H1 (cell line): ENCODE results near the gene GPC6. TPM values are rescaled to one million over a fixed set of nuclear protein-coding genes. Genes with fewer than 3 reads are reported as not detected.

Source experiments
- CTCF ChIA-PET: fragments of 300-600 bp; sonication (Branson Sonifier 250); formaldehyde crosslinking; loops from one replicate; lab custom pipeline; 2021; ENCODE audit not compliant: partially characterized antibody; lab: Charles Lee
- POLR2A ChIA-PET: fragments of 300-600 bp; sonication (Branson Sonifier 250); formaldehyde crosslinking; loops from one replicate; lab custom pipeline; 2021; ENCODE audit warnings: inconsistent platforms; ENCODE audit not compliant: partially characterized antibody; lab: Charles Lee
- DNase-seq, 2 experiments: peaks; one replicate each; pipeline versions ENCODE4 v3.0.0 to v3.0.0-alpha.2; 2010 to 2022; ENCODE audit warnings: low spot score in 2 of 2, low read depth in 1 of 2, mixed read lengths in 1 of 2
- FAIRE-seq: peaks from 2 replicates; lab custom pipeline; 2011; peaks lifted over from hg19 to GRCh38; lab: Jason Lieb, UNC
- H2AFZ ChIP-seq: 2 replicates; pipeline ENCODE4 v1.8.1; 2012; ENCODE audit warnings: low read length, inconsistent platforms
- H2AK5ac ChIP-seq: 2 replicates; pipeline ENCODE4 v1.6.1; 2013; ENCODE audit warnings: low read depth, low read length
- H2BK120ac ChIP-seq: replicated peaks from 2 replicates; pipeline ENCODE3; 2013; ENCODE audit warnings: low read depth, low read length, inconsistent platforms
- H2BK12ac ChIP-seq: 2 replicates; pipeline ENCODE4 v1.6.1; 2013; ENCODE audit warnings: low read depth, low read length
- H2BK15ac ChIP-seq: 2 replicates; pipeline ENCODE4 v1.6.1; 2013; ENCODE audit warnings: low read length
- H2BK20ac ChIP-seq: 2 replicates; pipeline ENCODE4 v1.6.1; 2013; ENCODE audit warnings: low read length
- H2BK5ac ChIP-seq: 2 replicates; pipeline ENCODE4 v1.6.1; 2013; ENCODE audit warnings: low read depth, low read length
- H3K14ac ChIP-seq: 2 replicates; pipeline ENCODE4 v1.6.1; 2013; ENCODE audit warnings: inconsistent platforms; ENCODE audit not compliant: insufficient read length
- H3K18ac ChIP-seq: 2 replicates; pipeline ENCODE4 v1.6.1; 2013; ENCODE audit warnings: low read length; ENCODE audit errors: extremely low read depth
- H3K23ac ChIP-seq: 2 replicates; pipeline ENCODE4 v1.6.1; 2013; ENCODE audit warnings: inconsistent platforms; ENCODE audit not compliant: insufficient read length
- H3K23me2 ChIP-seq: 2 replicates; pipeline ENCODE4 v1.6.1; 2013; ENCODE audit warnings: low read depth, low read length
- H3K27ac ChIP-seq: 2 replicates; pipeline ENCODE4 v1.6.1; 2011; ENCODE audit warnings: low read depth, low read length, inconsistent platforms
- H3K27me3 ChIP-seq, 4 experiments: replicated peaks in 1 of 4; 1 replicate in 1 of 4; 2 replicates in 3 of 4; pipeline versions ENCODE4 v1.6.1 to v1.8.1; 2011 to 2013; ENCODE audit warnings: low read length in 3 of 4, mild to moderate bottlenecking in 3 of 4, inconsistent platforms in 2 of 4, mixed read lengths in 2 of 4, moderate library complexity in 1 of 4; ENCODE audit not compliant: control insufficient read depth in 3 of 4, insufficient read depth in 3 of 4; ENCODE audit errors: extremely low read depth in 1 of 4
- H3K36me3 ChIP-seq, 4 experiments: 2 replicates each; pipeline versions ENCODE4 v1.6.1 to v1.8.1; 2011 to 2013; ENCODE audit warnings: mild to moderate bottlenecking in 4 of 4, low read length in 3 of 4, moderate library complexity in 2 of 4, control low read depth in 1 of 4, inconsistent platforms in 1 of 4; ENCODE audit not compliant: insufficient read depth in 4 of 4, control insufficient read depth in 2 of 4
- H3K4ac ChIP-seq: replicated peaks from 2 replicates; pipeline ENCODE3; 2013; ENCODE audit warnings: low read length, low read depth, mixed read lengths, inconsistent platforms; ENCODE audit not compliant: insufficient read length
- H3K4me1 ChIP-seq, 4 experiments: replicated peaks in 1 of 4; 1 replicate in 1 of 4; 2 replicates in 3 of 4; pipeline versions ENCODE4 v1.6.1 to v1.8.1; 2011 to 2013; ENCODE audit warnings: low read length in 3 of 4, inconsistent platforms in 2 of 4, mixed read lengths in 1 of 4; ENCODE audit not compliant: insufficient read depth in 4 of 4, control insufficient read depth in 3 of 4
- H3K4me2 ChIP-seq, 2 experiments: 2 replicates each; pipeline versions ENCODE4 v1.6.1 to v1.8.1; 2011 to 2013; ENCODE audit warnings: low read depth in 2 of 2, low read length in 2 of 2, control low read depth in 1 of 2, inconsistent platforms in 1 of 2, mild to moderate bottlenecking in 1 of 2; ENCODE audit not compliant: insufficient read depth in 1 of 2
- H3K4me3 ChIP-seq, 4 experiments: fragments of 200-600, 300-600 bp in 1 of 4; sonication (generic), shearing (Covaris generic), sonication (Bioruptor Twin) in 1 of 4; 2 replicates each; pipeline versions ENCODE4 v1.5.1 to v1.8.1; 2011 to 2016; ENCODE audit warnings: low read length in 4 of 4, low read depth in 3 of 4, control low read depth in 2 of 4, inconsistent platforms in 2 of 4, mild to moderate bottlenecking in 2 of 4, mixed read lengths in 1 of 4, moderate library complexity in 1 of 4; ENCODE audit not compliant: insufficient read depth in 2 of 4; ENCODE audit errors: extremely low read depth in 1 of 4
- H3K56ac ChIP-seq: replicated peaks from 2 replicates; pipeline ENCODE3; 2013; ENCODE audit warnings: low read depth, mild to moderate bottlenecking, mixed read lengths, low read length, inconsistent platforms; ENCODE audit not compliant: insufficient read length
- H3K79me1 ChIP-seq: 2 replicates; pipeline ENCODE4 v1.6.1; 2013; ENCODE audit warnings: low read depth, low read length, control low read depth
- H3K79me2 ChIP-seq, 2 experiments: 2 replicates each; pipeline versions ENCODE4 v1.6.1 to v1.8.1; 2012 to 2013; ENCODE audit warnings: low read length in 2 of 2, mild to moderate bottlenecking in 2 of 2, inconsistent platforms in 1 of 2; ENCODE audit not compliant: insufficient read depth in 2 of 2, control insufficient read depth in 1 of 2
- H3K9ac ChIP-seq, 4 experiments: replicated peaks in 1 of 4; 1 replicate in 1 of 4; 2 replicates in 3 of 4; pipeline versions ENCODE4 v1.6.1 to v1.8.1; 2011 to 2013; ENCODE audit warnings: low read depth in 3 of 4, low read length in 3 of 4, control low read depth in 2 of 4, mild to moderate bottlenecking in 2 of 4, moderate library complexity in 2 of 4, inconsistent platforms in 1 of 4; ENCODE audit errors: extremely low read depth in 1 of 4
- H3K9me3 ChIP-seq, 2 experiments: 2 replicates each; pipeline versions ENCODE4 v1.6.1 to v1.8.1; 2012 to 2013; ENCODE audit warnings: mild to moderate bottlenecking in 2 of 2, moderate library complexity in 2 of 2, control low read depth in 1 of 2, inconsistent platforms in 1 of 2, low read depth in 1 of 2, low read length in 1 of 2, mixed read lengths in 1 of 2; ENCODE audit not compliant: insufficient read depth in 2 of 2
- H4K20me1 ChIP-seq, 2 experiments: replicated peaks in 1 of 2; 2 replicates each; pipeline versions ENCODE3 to v1.8.1; 2011 to 2013; ENCODE audit warnings: inconsistent platforms in 2 of 2, low read length in 2 of 2, mild to moderate bottlenecking in 1 of 2; ENCODE audit not compliant: insufficient read depth in 2 of 2, control insufficient read depth in 1 of 2
- H4K5ac ChIP-seq: 2 replicates; pipeline ENCODE4 v1.6.1; 2013; ENCODE audit warnings: low read length, low read depth, mixed read lengths, inconsistent platforms; ENCODE audit not compliant: insufficient read length
- H4K8ac ChIP-seq: 2 replicates; pipeline ENCODE4 v1.8.0; 2013; ENCODE audit warnings: mild to moderate bottlenecking, moderate library complexity, low read length, inconsistent platforms; ENCODE audit not compliant: insufficient read depth; ENCODE audit errors: extremely low read depth
- H4K91ac ChIP-seq: replicated peaks from 2 replicates; pipeline ENCODE3; 2013; ENCODE audit warnings: low read length, mixed read lengths, inconsistent platforms; ENCODE audit not compliant: insufficient read length
- ATF2 ChIP-seq: IDR thresholded peaks from 2 replicates; pipeline ENCODE4 v1.6.1; 2012; ENCODE audit warnings: low read length, inconsistent platforms
- BRCA1 ChIP-seq: IDR thresholded peaks from 2 replicates; pipeline ENCODE4 v1.6.1; 2012; ENCODE audit warnings: low read depth, low read length, improper control_type of control experiment
- E2F6 ChIP-seq: IDR thresholded peaks from 2 replicates; pipeline ENCODE4 v1.6.1; 2012; ENCODE audit warnings: inconsistent platforms
- EGR1 ChIP-seq: IDR thresholded peaks from 2 replicates; pipeline ENCODE4 v1.6.1; 2011; ENCODE audit warnings: low read depth, low read length, borderline replicate concordance
- KDM1A ChIP-seq: fragments of 200-600, 300-600 bp; sonication (generic); IDR thresholded peaks from 2 replicates; pipeline ENCODE4 v1.7.1; 2016; ENCODE audit warnings: mild to moderate bottlenecking, low read length, borderline replicate concordance
- MAFK ChIP-seq: IDR thresholded peaks from 2 replicates; pipeline ENCODE4 v1.6.1; 2012; ENCODE audit warnings: low read depth, mild to moderate bottlenecking, improper control_type of control experiment, low read length
- NANOG ChIP-seq: IDR thresholded peaks from 2 replicates; pipeline ENCODE4 v1.6.1; 2011; ENCODE audit warnings: low read length, low read depth, mild to moderate bottlenecking, inconsistent platforms; ENCODE audit not compliant: insufficient read depth, poor library complexity, severe bottlenecking
- POLR2A ChIP-seq, 2 experiments: IDR thresholded peaks; 1 replicate in 1 of 2; 2 replicates in 1 of 2; pipeline ENCODE4 v1.6.1; 2011; ENCODE audit warnings: low read depth in 2 of 2, low read length in 2 of 2, mild to moderate bottlenecking in 2 of 2; ENCODE audit errors: control extremely low read depth in 1 of 2
- POU5F1 ChIP-seq: IDR thresholded peaks from 2 replicates; pipeline ENCODE4 v1.6.1; 2011; ENCODE audit warnings: low read depth, mild to moderate bottlenecking, low read length, moderate library complexity
- RFX5 ChIP-seq: IDR thresholded peaks from 2 replicates; pipeline ENCODE4 v1.6.1; 2011; ENCODE audit warnings: low read depth, low read length, improper control_type of control experiment, borderline replicate concordance
- TAF1 ChIP-seq: IDR thresholded peaks from 2 replicates; pipeline ENCODE4 v1.6.1; 2011; ENCODE audit warnings: mild to moderate bottlenecking, low read depth, low read length
- TEAD4 ChIP-seq: IDR thresholded peaks from 2 replicates; pipeline ENCODE4 v1.6.1; 2012; ENCODE audit warnings: low read depth, low read length, inconsistent platforms, mixed read lengths
- polyA plus RNA-seq, 7 experiments: library from polyadenylated mRNA; depleted of rRNA in 3 of 7; stranded (reverse) in 5 of 7; unstranded in 2 of 7; fragments of >200 nt in 5 of 7; fragments of 200-250 nt in 2 of 7; gene quantifications; 1 replicate in 5 of 7; 2 replicates in 1 of 7; 4 replicates in 1 of 7; pipeline versions ENCODE4 v1.2.1 to v1.2.3, GENCODE V29; 2011 to 2013; ENCODE audit warnings: missing spikeins in 2 of 7, mixed read lengths in 2 of 7
- total RNA-seq: library from RNA; stranded (reverse); fragmentation: NEBNext Ultra II Directional; extraction: Animal tissue kit (Norgen Biotek cat#: 25700); gene quantifications from 2 replicates; pipeline ENCODE4 v1.2.1, GENCODE V29; 2021

The GPC6 gene
- total and polyA plus RNA-seq, 2 of the 8 experiments (the other 6 are each of a cell fraction or from before 2014, with no cell fraction given), result 5.4 to 12.0 TPM

- no peak overlapping the region for H3K14ac ChIP-seq
- H2BK15ac ChIP-seq, result no peak overlapping the region
- ChIA-PET CTCF (no interaction called here), POLR2A (no interaction called here)
- DNase-seq (no peak), FAIRE-seq (no peak)
- H3K4me3 ChIP-seq, result no peak overlapping the region
- no peak overlapping the region for H4K8ac ChIP-seq
- H3K23me2 ChIP-seq, result no peaks in the 10 kb centered on the region
- H2AFZ ChIP-seq, result no peak overlapping the region
- no peak overlapping the region for H2AK5ac ChIP-seq
- no peaks in the 10 kb centered on the region for H3K4me1 ChIP-seq
- H3K79me2 ChIP-seq, result no peaks in the 10 kb centered on the region
- H2BK120ac ChIP-seq, result no peak overlapping the region
- no peak overlapping the region for H2BK5ac ChIP-seq
- H3K9me3 ChIP-seq, result peaks cover 0 to 6% of the 10 kb centered on the region in 2 experiments; a peak in 2 of 4 replicates
- no peak overlapping the region for H2BK20ac ChIP-seq
- H3K23ac ChIP-seq, result no peak overlapping the region
- H4K5ac ChIP-seq, result no peak overlapping the region
- H4K91ac ChIP-seq, result no peak overlapping the region
- no peaks in the 10 kb centered on the region for H3K36me3 ChIP-seq
- no peak overlapping the region for H3K27ac ChIP-seq
- H3K4me2 ChIP-seq, result no peak overlapping the region
- no peaks in the 10 kb centered on the region for H3K27me3 ChIP-seq
- H2BK12ac ChIP-seq, result no peak overlapping the region
- H3K9ac ChIP-seq, result no peak overlapping the region
- H4K20me1 ChIP-seq, result no peaks in the 10 kb centered on the region
- no peak for TF ChIP-seq KDM1A
- no peak for TF ChIP-seq TEAD4
- TF ChIP-seq E2F6, result no peak
- TF ChIP-seq MAFK, result no peak
- TF ChIP-seq POLR2A (IDR thresholded peaks at IDR 0.05; ENCODE audit: control extremely low read depth in 1 of 2, low read depth in 2 of 2, low read length in 2 of 2), result no peak
- no peak for TF ChIP-seq POU5F1
- no peak for TF ChIP-seq BRCA1
- no peak for TF ChIP-seq ATF2
- TF ChIP-seq RFX5, result no peak
- no peak for TF ChIP-seq NANOG
- no peak for TF ChIP-seq EGR1
- TF ChIP-seq TAF1, result no peak
- H3K79me1 ChIP-seq, result no peaks in the 10 kb centered on the region
- no peak overlapping the region for H3K56ac ChIP-seq
- no peak overlapping the region for H3K4ac ChIP-seq
- H3K18ac ChIP-seq, result no peak overlapping the region
Measured at GRCh38 chr13:94413598-94413944, 1187.0 kb downstream of the GPC6 start.
